HCT116 (cell line): Measurements from ENCODE around the gene ZIC4.

Experiments used
- CTCF ChIP-seq, 3 experiments: fragments of 200-600 bp in 1 of 3; sonication (generic) in 1 of 3; IDR thresholded peaks in 2 of 3; conservative IDR thresholded peaks in 1 of 3; 2 replicates each; pipeline ENCODE4 v1.5.1; 2012 to 2017; ENCODE audit warnings: low read depth in 2 of 3, low read length in 2 of 3, antibody characterized with exemption in 1 of 3, borderline replicate concordance in 1 of 3, control low read depth in 1 of 3, mild to moderate bottlenecking in 1 of 3, mixed read lengths in 1 of 3, mixed run types in 1 of 3, moderate library complexity in 1 of 3; ENCODE audit not compliant: insufficient read depth in 1 of 3
- EGR1 ChIP-seq: IDR thresholded peaks from 2 replicates; pipeline ENCODE4 v1.6.1; 2012; ENCODE audit warnings: low read depth
- EZH2 ChIP-seq: fragments of 200-600 bp; sonication (generic); IDR thresholded peaks from 2 replicates; pipeline ENCODE4 v1.6.1; 2017; ENCODE audit warnings: antibody characterized with exemption, mixed run types
- POLR2A ChIP-seq: IDR thresholded peaks from 2 replicates; pipeline ENCODE4 v1.7.0; 2011; ENCODE audit warnings: borderline replicate concordance; ENCODE audit not compliant: insufficient read depth, insufficient read length; ENCODE audit errors: extremely low read depth
- POLR2AphosphoS5 ChIP-seq: IDR thresholded peaks from 2 replicates; pipeline ENCODE4 v1.6.1; 2011; ENCODE audit warnings: mild to moderate bottlenecking, low read depth, low read length, moderate library complexity
- RAD21 ChIP-seq: IDR thresholded peaks from 2 replicates; pipeline ENCODE4 v1.6.1; 2012; ENCODE audit warnings: low read depth, mild to moderate bottlenecking
- ZFX ChIP-seq: fragments of 450-650 bp; IDR thresholded peaks from 2 replicates; pipeline ENCODE4 v1.6.1; 2017

GRCh38 chr3:147396712-147397046 lies 9.7 kb downstream of the ZIC4 start:
- TF ChIP-seq CTCF (IDR thresholded peaks at IDR 0.05 in 2 of 3, conservative IDR thresholded peaks at IDR 0.05 in 1 of 3; ENCODE audit: borderline replicate concordance in 1 of 3, insufficient read depth in 1 of 3, low read depth in 2 of 3, low read length in 2 of 3) (no peak), EGR1 (no peak), EZH2 (no peak), POLR2AphosphoS5 (no peak), ZFX (no peak), RAD21 (no peak), POLR2A (no peak)
